Activated CD4-positive, alpha-beta T cell treated with anti-CD3 and anti-CD28 coated beads for 1 hour (primary cell): ENCODE data around the gene LRRC4C.
"Not testable (repeated sequence)": the region's sequence is repeated elsewhere in the genome, so short reads cannot be mapped to it uniquely, and the experiment has no call there.

Experiments
- DNase-seq: peaks from one replicate; pipeline ENCODE4 v3.0.0-alpha.2; 2020

LRRC4C gene

GRCh38 chr11:40619654-40620053, 839.8 kb downstream of the LRRC4C start:
- DNase-seq = no peak

GRCh38 chr11:40606800-40607199, 852.7 kb downstream of the LRRC4C start:
- no peak for DNase-seq

GRCh38 chr11:40602866-40603552, 856.4 kb downstream of the LRRC4C start:
- no peak for DNase-seq

- DNase-seq = no peak
Observed at GRCh38 chr11:40597546-40598113, 861.8 kb downstream of the LRRC4C start.

- no peak for DNase-seq
Observed at GRCh38 chr11:40573254-40573891, 886.1 kb downstream of the LRRC4C start.

GRCh38 chr11:40569947-40570531, 889.4 kb downstream of the LRRC4C start:
- no peak for DNase-seq

- no peak for DNase-seq
Observed at GRCh38 chr11:40567392-40567791, 892.1 kb downstream of the LRRC4C start.

GRCh38 chr11:40544162-40544561, 915.3 kb downstream of the LRRC4C start:
- no peak for DNase-seq

- no peak for DNase-seq
Observed at GRCh38 chr11:40542821-40543220, 916.6 kb downstream of the LRRC4C start.

GRCh38 chr11:40537734-40538133, 921.7 kb downstream of the LRRC4C start:
- DNase-seq = no peak

GRCh38 chr11:40522080-40522479, 937.4 kb downstream of the LRRC4C start:
- not testable (repeated sequence) for DNase-seq

GRCh38 chr11:40517122-40517521, 942.3 kb downstream of the LRRC4C start:
- DNase-seq = no peak

GRCh38 chr11:40514124-40514523, 945.3 kb downstream of the LRRC4C start:
- DNase-seq = no peak

- DNase-seq = no peak
Observed at GRCh38 chr11:40513281-40513680, 946.2 kb downstream of the LRRC4C start.

- DNase-seq = no peak
Observed at GRCh38 chr11:40508303-40508702, 951.1 kb downstream of the LRRC4C start.

GRCh38 chr11:40506226-40506625, 953.2 kb downstream of the LRRC4C start:
- DNase-seq = no peak

- DNase-seq = no peak
Observed at GRCh38 chr11:40491341-40491740, 968.1 kb downstream of the LRRC4C start.

- DNase-seq = no peak
Observed at GRCh38 chr11:40467771-40468170, 991.7 kb downstream of the LRRC4C start.

- DNase-seq = no peak
Observed at GRCh38 chr11:40445391-40445790, 1014.1 kb downstream of the LRRC4C start.

- no peak for DNase-seq
Observed at GRCh38 chr11:40444151-40444550, 1015.3 kb downstream of the LRRC4C start.

GRCh38 chr11:40435344-40435743, 1024.1 kb downstream of the LRRC4C start:
- no peak for DNase-seq

GRCh38 chr11:40434926-40435325, 1024.5 kb downstream of the LRRC4C start:
- no peak for DNase-seq

GRCh38 chr11:40432358-40432757, 1027.1 kb downstream of the LRRC4C start:
- no peak for DNase-seq

- DNase-seq = no peak
Observed at GRCh38 chr11:40425168-40425567, 1034.3 kb downstream of the LRRC4C start.
